ENCODE results near the gene EDEM3. TPM values are rescaled to one million over a fixed set of nuclear protein-coding genes. Genes with fewer than 3 reads are reported as not detected.

EDEM3 gene
- total and polyA plus RNA-seq, 5 experiments from 2014 or later: 8.8 to 43.0 (median 14.1) TPM

Other genes starting within 250 kb of the EDEM3 start
- 1 to 10 TPM; 1.4 to 1.6 TPM for gene NIBAN1, start 219.7 kb upstream of the EDEM3 start, total RNA-seq
- gene NIBAN1, start 219.7 kb upstream of the EDEM3 start, polyA plus RNA-seq: 10 to 100 TPM in 1 of 3 donors, 1 to 10 TPM in 1, under 1 TPM in 1; 0.59 to 13.9 (median 1.1) TPM